KMS-11 (cell line): Measurements from ENCODE around the gene HOXB1.
"Not testable (repeated sequence)": the region's sequence is repeated elsewhere in the genome, so short reads cannot be mapped to it uniquely, and the experiment has no call there.

Experiments
- H2AFZ ChIP-seq: fragments of 200-600 bp; sonication (generic); 2 replicates; pipeline ENCODE4 v1.6.1; 2016; ENCODE audit warnings: antibody characterized with exemption, mixed run types, low read depth
- H3K27ac ChIP-seq: fragments of 200-600 bp; sonication (generic); 2 replicates; pipeline ENCODE4 v1.6.1; 2016; ENCODE audit warnings: mild to moderate bottlenecking, mixed run types
- H3K27me3 ChIP-seq: fragments of 200-600 bp; sonication (generic); 2 replicates; pipeline ENCODE4 v1.6.1; 2017; ENCODE audit warnings: mild to moderate bottlenecking, low read depth, mixed run types, moderate library complexity; ENCODE audit not compliant: insufficient read depth
- H3K36me3 ChIP-seq: fragments of 200-600 bp; sonication (generic); 2 replicates; pipeline ENCODE4 v1.6.1; 2017; ENCODE audit warnings: mild to moderate bottlenecking, mixed run types; ENCODE audit not compliant: insufficient read depth
- H3K4me1 ChIP-seq: fragments of 200-600 bp; sonication (generic); 2 replicates; pipeline ENCODE4 v1.6.1; 2016; ENCODE audit warnings: mild to moderate bottlenecking, low read depth, mixed run types; ENCODE audit not compliant: poor library complexity, severe bottlenecking
- H3K4me2 ChIP-seq: fragments of 200-600 bp; sonication (generic); 2 replicates; pipeline ENCODE4 v1.7.0; 2016; ENCODE audit warnings: mild to moderate bottlenecking, mixed run types
- H3K4me3 ChIP-seq: fragments of 200-600 bp; sonication (generic); IDR thresholded peaks from 2 replicates; pipeline ENCODE4 v1.6.1; 2017; ENCODE audit warnings: low read depth, low read length, mixed read lengths; ENCODE audit not compliant: insufficient read depth
- H3K79me2 ChIP-seq: fragments of 200-600 bp; sonication (generic); 2 replicates; pipeline ENCODE4 v1.6.1; 2016; ENCODE audit warnings: low read depth, mixed run types; ENCODE audit not compliant: insufficient read depth
- H3K9ac ChIP-seq: fragments of 200-600 bp; sonication (generic); 2 replicates; pipeline ENCODE4 v1.6.1; 2016; ENCODE audit warnings: mild to moderate bottlenecking, mixed run types
- H4K20me1 ChIP-seq: fragments of 200-600 bp; sonication (generic); 2 replicates; pipeline ENCODE4 v1.6.1; 2016; ENCODE audit warnings: mild to moderate bottlenecking, mixed run types; ENCODE audit not compliant: insufficient read depth
- CTCF ChIP-seq: fragments of 200-600 bp; sonication (generic); conservative IDR thresholded peaks from 2 replicates; pipeline ENCODE4 v1.6.1; 2017; ENCODE audit warnings: low read depth, mild to moderate bottlenecking, antibody characterized with exemption, low read length, moderate library complexity, mixed read lengths

The HOXB1 gene

GRCh38 chr17:48484256-48484655, 46.6 kb downstream of the HOXB1 start:
- Histone ChIP-seq H3K27me3 (no peaks in the 10 kb centered on the region), H3K9ac (no peak overlapping the region), H3K36me3 (no peaks in the 10 kb centered on the region), H3K4me1 (no peaks in the 10 kb centered on the region), H2AFZ (no peak overlapping the region), H3K4me3 (no peak overlapping the region), H4K20me1 (no peaks in the 10 kb centered on the region), H3K27ac (no peak overlapping the region), H3K79me2 (no peaks in the 10 kb centered on the region), H3K4me2 (no peak overlapping the region)
- TF ChIP-seq CTCF = no peak

- H3K27ac ChIP-seq = no peak overlapping the region
- no peaks in the 10 kb centered on the region for H3K4me1 ChIP-seq
- no peak overlapping the region for H3K9ac ChIP-seq
- H2AFZ ChIP-seq = no peak overlapping the region
- H3K4me3 ChIP-seq = no peak overlapping the region
- H3K4me2 ChIP-seq = no peak overlapping the region
- no peaks in the 10 kb centered on the region for H3K79me2 ChIP-seq
- TF ChIP-seq CTCF = no peak
- H3K36me3 ChIP-seq = no peaks in the 10 kb centered on the region
- H3K27me3 ChIP-seq = no peaks in the 10 kb centered on the region
- no peaks in the 10 kb centered on the region for H4K20me1 ChIP-seq
Observed at GRCh38 chr17:48483471-48484131, 47.2 kb downstream of the HOXB1 start.

GRCh38 chr17:48483004-48483403, 47.8 kb downstream of the HOXB1 start:
- Histone ChIP-seq H2AFZ (no peak overlapping the region), H3K9ac (no peak overlapping the region), H3K79me2 (no peaks in the 10 kb centered on the region), H3K4me3 (no peak overlapping the region), H3K36me3 (no peaks in the 10 kb centered on the region), H3K27ac (no peak overlapping the region), H3K27me3 (no peaks in the 10 kb centered on the region), H3K4me2 (no peak overlapping the region), H4K20me1 (no peaks in the 10 kb centered on the region), H3K4me1 (no peaks in the 10 kb centered on the region)
- TF ChIP-seq CTCF = no peak

GRCh38 chr17:48482301-48482700, 48.5 kb downstream of the HOXB1 start:
- H3K4me2 ChIP-seq, H3K4me3 ChIP-seq, H3K36me3 ChIP-seq, H3K27me3 ChIP-seq, H3K79me2 ChIP-seq, H2AFZ ChIP-seq, H4K20me1 ChIP-seq, H3K9ac ChIP-seq, H3K27ac ChIP-seq, H3K4me1 ChIP-seq: not testable (repeated sequence)

GRCh38 chr17:48479014-48479402, 51.8 kb downstream of the HOXB1 start:
- no peak overlapping the region for H3K9ac ChIP-seq

More at GRCh38 chr17:48479014-48479402, 51.8 kb downstream of the HOXB1 start:
- Histone ChIP-seq H3K36me3 (no peaks in the 10 kb centered on the region), H3K4me1 (no peaks in the 10 kb centered on the region), H3K27ac (no peak overlapping the region), H4K20me1 (no peaks in the 10 kb centered on the region), H3K79me2 (no peaks in the 10 kb centered on the region), H3K4me3 (no peak overlapping the region), H3K4me2 (no peak overlapping the region), H3K27me3 (no peaks in the 10 kb centered on the region), H2AFZ (no peak overlapping the region)
- no peak for TF ChIP-seq CTCF
